Activated T-helper 2 cell treated with anti-CD3 and anti-CD28 coated beads, Interferon-gamma antibody, Interleukin-2, Interleukin-4, amounts not matched to agents 10 μg/mL and 5 μg/mL and 100 μg/mL, durations not matched to agents 14 hours and 24 hours and 36 hours (primary cell): Measurements from ENCODE around the gene ARHGEF17. TPM values are rescaled to one million over a fixed set of nuclear protein-coding genes. Genes with fewer than 3 reads are reported as not detected.

ENCODE experiments used
- DNase-seq: peaks from one replicate; pipeline ENCODE4 v3.0.0; 2021; ENCODE audit warnings: low spot score
- H3K27ac Mint-ChIP-seq: one replicate; pipeline ENCODE4 v1.8.0; 2021; ENCODE audit warnings: mixed read lengths
- H3K27me3 Mint-ChIP-seq: one replicate; pipeline ENCODE4 v1.8.0; 2021; ENCODE audit warnings: low read depth, mixed read lengths
- H3K36me3 Mint-ChIP-seq: one replicate; pipeline ENCODE4 v1.8.0; 2021; ENCODE audit warnings: low read depth, mixed read lengths
- H3K4me1 Mint-ChIP-seq: one replicate; pipeline ENCODE4 v1.8.0; 2021; ENCODE audit warnings: low read depth, mixed read lengths
- H3K4me3 Mint-ChIP-seq: one replicate; pipeline ENCODE4 v1.8.0; 2021; ENCODE audit warnings: low read depth, mild to moderate bottlenecking, moderate library complexity, mixed read lengths
- H3K9me3 Mint-ChIP-seq: one replicate; pipeline ENCODE4 v1.8.0; 2021; ENCODE audit warnings: mixed read lengths
- intact Hi-C: fragments of 100-400 bp; cut with micrococcal nuclease; formaldehyde crosslinking; loops from one replicate; pipeline ENCODE4 v1.15.1; 2023
- total RNA-seq: library from RNA; stranded (reverse); gene quantifications from 2 replicates; pipeline ENCODE4 v1.2.3, GENCODE V29; 2022

ARHGEF17 gene
- total RNA-seq, 1 donor from 2014 or later, result 0.30 TPM

DNA sequence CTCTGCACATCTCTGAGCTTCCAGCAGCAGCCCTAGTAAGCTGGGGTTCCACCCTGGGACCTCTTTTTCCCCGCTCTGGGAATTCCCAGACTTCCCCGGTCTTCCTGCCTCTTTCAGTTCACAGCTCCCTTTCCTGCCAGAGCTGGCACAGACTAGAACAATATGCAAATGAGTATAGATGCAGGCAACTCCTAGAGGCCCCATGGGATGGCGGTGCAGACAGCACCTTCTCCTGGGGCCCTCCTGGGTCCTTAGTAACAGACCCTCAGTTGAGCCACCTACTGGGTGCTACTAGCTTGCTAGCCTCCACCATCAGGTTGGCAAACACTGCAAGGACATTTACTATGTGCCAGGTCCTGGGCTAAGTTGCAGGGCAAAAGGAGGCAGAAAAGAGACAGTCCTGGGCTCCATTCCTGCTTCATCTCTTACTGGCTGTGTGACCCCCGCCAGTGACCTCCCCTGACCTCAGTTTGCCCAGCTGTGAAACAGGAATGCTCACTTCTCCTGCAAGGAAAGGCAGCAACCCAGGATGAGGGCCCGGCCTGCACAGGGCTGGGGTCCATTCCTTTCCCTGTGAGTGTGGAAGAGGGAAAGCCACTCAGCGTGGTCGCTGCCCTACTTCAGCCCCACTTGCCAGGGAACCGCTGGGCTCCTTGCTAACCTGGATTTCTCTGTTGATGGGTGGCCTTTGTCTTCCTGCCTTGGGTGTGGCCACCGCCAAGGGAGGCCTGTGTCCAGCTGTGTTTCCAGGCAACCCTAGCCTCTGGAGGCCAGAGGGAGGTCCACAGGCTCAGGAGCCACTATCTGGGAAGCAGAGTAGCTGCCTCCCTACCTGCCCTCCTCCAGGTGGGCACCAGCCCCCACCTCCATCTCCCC lies 75.4 kb downstream of the ARHGEF17 start:
- H3K4me3 Mint-ChIP-seq, result no peak overlapping the region

GRCh38 chr11:73384125-73384441 lies 76.0 kb downstream of the ARHGEF17 start:
- Mint-ChIP-seq H3K9me3 (no peaks in the 10 kb centered on the region), H3K27ac (peak overlapping the region; percentile 73), H3K4me3 (no peak overlapping the region)

More for the DNA sequence above, 75.4 kb downstream of the ARHGEF17 start:
- H3K36me3 Mint-ChIP-seq, result peaks cover 7% of the 10 kb centered on the region
- no peaks in the 10 kb centered on the region for H3K27me3 Mint-ChIP-seq
- peaks cover 61% of the 10 kb centered on the region for H3K4me1 Mint-ChIP-seq
- no peak for DNase-seq
- H3K27ac Mint-ChIP-seq, result no peak overlapping the region
- H3K9me3 Mint-ChIP-seq, result no peaks in the 10 kb centered on the region
- intact Hi-C loops, result no loop called here

GRCh38 chr11:73384531-73384871 lies 76.4 kb downstream of the ARHGEF17 start:
- no peaks in the 10 kb centered on the region for H3K27me3 Mint-ChIP-seq
- H3K36me3 Mint-ChIP-seq, result peaks cover 7% of the 10 kb centered on the region
- intact Hi-C loops, result no loop called here
- no peak for DNase-seq
- H3K4me1 Mint-ChIP-seq, result peaks cover 55% of the 10 kb centered on the region
- H3K4me3 Mint-ChIP-seq, result no peak overlapping the region
- H3K27ac Mint-ChIP-seq, result peak overlapping the region; percentile 73
- H3K9me3 Mint-ChIP-seq, result no peaks in the 10 kb centered on the region

More at GRCh38 chr11:73384125-73384441, 76.0 kb downstream of the ARHGEF17 start:
- H3K4me1 Mint-ChIP-seq, result peaks cover 57% of the 10 kb centered on the region
- intact Hi-C loops, result no loop called here
- H3K27me3 Mint-ChIP-seq, result no peaks in the 10 kb centered on the region
- DNase-seq, result no peak
- peaks cover 7% of the 10 kb centered on the region for H3K36me3 Mint-ChIP-seq

DNA sequence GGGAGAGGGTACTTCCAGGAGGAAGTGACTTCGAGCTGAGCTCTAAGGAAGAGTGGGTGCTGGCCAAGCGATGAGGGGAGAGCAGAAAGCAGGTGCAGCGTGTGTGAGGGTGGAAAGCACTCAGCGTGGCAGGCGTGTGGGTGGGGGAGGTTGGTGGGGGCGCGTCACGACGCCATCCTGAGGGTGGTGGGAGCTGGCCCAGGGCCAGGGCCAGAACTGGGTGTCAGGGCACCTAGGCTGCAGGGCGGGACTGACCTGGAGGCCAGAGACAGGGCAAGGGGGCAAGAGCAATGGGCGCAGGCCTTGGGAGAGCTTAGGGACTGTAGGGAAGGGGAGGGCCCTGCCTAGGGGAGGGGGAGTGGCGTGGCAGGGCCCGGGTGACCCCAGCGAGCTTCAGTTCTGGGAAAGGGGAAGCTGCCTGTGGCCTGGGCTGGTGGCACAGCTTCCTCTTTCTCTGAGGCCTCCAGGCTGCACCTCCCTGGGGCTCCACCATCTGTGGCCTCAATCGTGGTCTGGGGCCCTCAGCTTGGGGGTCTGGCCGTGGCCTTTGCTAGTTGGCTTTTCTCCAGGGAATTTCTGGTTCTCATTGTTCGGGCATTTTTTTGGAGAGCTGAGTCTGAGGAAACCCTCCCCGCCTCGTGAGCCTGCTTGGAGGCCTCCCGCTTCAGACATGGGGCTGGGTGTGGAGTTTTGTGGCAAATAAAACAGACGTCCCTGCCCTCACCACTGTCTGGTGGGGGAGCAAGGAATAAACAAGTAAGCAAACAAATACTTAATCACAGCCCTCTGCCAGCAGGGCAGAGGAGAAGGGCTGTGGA lies 77.0 kb downstream of the ARHGEF17 start:
- peaks cover 57% of the 10 kb centered on the region for H3K4me1 Mint-ChIP-seq
- peak overlapping the region; percentile 23 for H3K4me3 Mint-ChIP-seq
- DNase-seq, result no peak
- peaks cover 7% of the 10 kb centered on the region for H3K36me3 Mint-ChIP-seq
- H3K27ac Mint-ChIP-seq, result peak overlapping the region; percentile 73
- no peaks in the 10 kb centered on the region for H3K27me3 Mint-ChIP-seq
- intact Hi-C loops, result no loop called here
- H3K9me3 Mint-ChIP-seq, result no peaks in the 10 kb centered on the region

- DNase-seq, result no peak
- Mint-ChIP-seq H3K9me3 (no peaks in the 10 kb centered on the region), H3K4me3 (no peak overlapping the region), H3K27ac (peak overlapping the region; percentile 73), H3K27me3 (no peaks in the 10 kb centered on the region), H3K36me3 (peaks cover 7% of the 10 kb centered on the region), H3K4me1 (peaks cover 55% of the 10 kb centered on the region)
- intact Hi-C loops, result no loop called here
These were observed 77.9 kb downstream of the ARHGEF17 start for GRCh38 chr11:73386016-73386415.

GRCh38 chr11:73386546-73386945 lies 78.5 kb downstream of the ARHGEF17 start:
- H3K4me3 Mint-ChIP-seq, result no peak overlapping the region
- intact Hi-C loops, result no loop called here
- no peaks in the 10 kb centered on the region for H3K9me3 Mint-ChIP-seq
- peaks cover 7% of the 10 kb centered on the region for H3K36me3 Mint-ChIP-seq
- no peaks in the 10 kb centered on the region for H3K27me3 Mint-ChIP-seq
- DNase-seq, result no peak
- peak overlapping the region; percentile 73 for H3K27ac Mint-ChIP-seq
- peaks cover 52% of the 10 kb centered on the region for H3K4me1 Mint-ChIP-seq

- intact Hi-C loops, result no loop called here
These were observed 79.7 kb downstream of the ARHGEF17 start for GRCh38 chr11:73387594-73388264.

DNA sequence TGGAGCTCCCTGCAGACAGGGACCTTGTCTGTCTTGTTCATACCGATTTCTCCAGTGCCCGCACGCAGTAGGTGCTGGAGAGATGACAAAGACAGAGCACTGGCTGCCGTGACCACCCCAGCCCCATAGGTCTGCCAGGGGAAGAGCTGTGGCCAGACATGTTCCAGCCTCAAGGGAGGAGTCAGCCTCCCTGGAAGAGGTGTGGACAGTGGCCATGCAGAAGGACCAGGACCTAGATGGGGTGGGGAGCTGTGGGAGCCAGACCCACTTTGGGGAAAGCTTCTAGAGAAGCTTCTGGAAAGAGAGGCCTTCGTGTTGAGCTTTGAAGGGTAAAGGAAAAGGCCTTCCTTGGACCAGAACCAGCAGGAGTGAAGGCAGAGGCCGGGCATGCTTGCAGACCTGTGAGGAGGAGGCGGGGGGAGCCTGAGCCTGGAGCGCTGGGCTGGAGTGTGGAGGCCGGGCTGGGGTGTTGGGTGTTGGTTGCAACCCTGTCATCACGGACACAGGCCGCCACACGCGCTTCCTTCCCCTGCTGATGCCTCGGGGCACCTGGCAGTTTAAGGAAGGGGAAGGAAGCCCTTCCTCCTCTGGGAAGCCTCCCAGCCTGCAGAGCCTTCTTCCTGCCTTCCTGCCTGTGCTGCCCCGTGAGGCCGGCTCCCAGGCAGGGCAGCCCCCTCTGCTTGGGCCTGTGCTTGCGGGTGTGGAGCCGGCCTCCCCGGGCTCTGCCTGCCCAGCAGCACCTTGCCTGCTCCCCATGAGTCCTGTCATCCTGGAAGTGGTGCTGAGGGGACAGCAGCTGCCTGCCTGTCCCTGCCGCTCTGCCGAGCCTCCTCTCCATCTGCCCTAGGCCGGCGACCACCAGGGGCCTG lies 80.4 kb downstream of the ARHGEF17 start:
- H3K4me3 Mint-ChIP-seq, result no peak overlapping the region
- DNase-seq, result no peak
- H3K27ac Mint-ChIP-seq, result peak overlapping the region; percentile 63
- intact Hi-C loops, result no loop called here
- H3K36me3 Mint-ChIP-seq, result peaks cover 14% of the 10 kb centered on the region
- H3K27me3 Mint-ChIP-seq, result no peaks in the 10 kb centered on the region
- peaks cover 42% of the 10 kb centered on the region for H3K4me1 Mint-ChIP-seq
- no peaks in the 10 kb centered on the region for H3K9me3 Mint-ChIP-seq

More at GRCh38 chr11:73387594-73388264, 79.7 kb downstream of the ARHGEF17 start:
- H3K27me3 Mint-ChIP-seq, result no peaks in the 10 kb centered on the region
- peaks cover 7% of the 10 kb centered on the region for H3K36me3 Mint-ChIP-seq
- peaks cover 45% of the 10 kb centered on the region for H3K4me1 Mint-ChIP-seq
- no peak overlapping the region for H3K4me3 Mint-ChIP-seq
- H3K27ac Mint-ChIP-seq, result peak overlapping the region; percentile 63
- no peak for DNase-seq
- H3K9me3 Mint-ChIP-seq, result no peaks in the 10 kb centered on the region

DNA sequence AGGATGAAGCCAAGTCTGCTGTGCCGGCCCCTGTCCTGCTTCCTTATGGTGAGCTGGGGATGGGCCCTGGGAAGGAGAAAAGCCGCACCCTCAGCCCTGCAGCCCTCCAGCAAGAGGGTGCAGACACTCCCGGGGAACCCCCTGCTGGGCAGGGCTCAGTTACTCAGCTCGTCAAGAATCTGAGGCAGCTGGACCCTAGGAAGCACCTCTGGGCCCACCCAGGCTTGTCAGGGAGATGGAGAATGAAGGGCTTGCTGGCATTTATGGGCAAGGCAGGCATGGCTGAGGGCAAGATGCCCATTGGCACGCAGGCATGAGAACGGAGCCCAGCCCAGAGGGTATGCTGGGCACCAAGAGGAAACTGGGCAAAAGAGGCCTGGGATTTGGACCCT lies 81.1 kb downstream of the ARHGEF17 start:
- H3K36me3 Mint-ChIP-seq, result peaks cover 18% of the 10 kb centered on the region
- no peaks in the 10 kb centered on the region for H3K9me3 Mint-ChIP-seq
- no peak overlapping the region for H3K4me3 Mint-ChIP-seq
- no peak for DNase-seq
- H3K4me1 Mint-ChIP-seq, result peaks cover 35% of the 10 kb centered on the region
- H3K27me3 Mint-ChIP-seq, result no peaks in the 10 kb centered on the region
- intact Hi-C loops, result no loop called here
- H3K27ac Mint-ChIP-seq, result no peak overlapping the region

DNA sequence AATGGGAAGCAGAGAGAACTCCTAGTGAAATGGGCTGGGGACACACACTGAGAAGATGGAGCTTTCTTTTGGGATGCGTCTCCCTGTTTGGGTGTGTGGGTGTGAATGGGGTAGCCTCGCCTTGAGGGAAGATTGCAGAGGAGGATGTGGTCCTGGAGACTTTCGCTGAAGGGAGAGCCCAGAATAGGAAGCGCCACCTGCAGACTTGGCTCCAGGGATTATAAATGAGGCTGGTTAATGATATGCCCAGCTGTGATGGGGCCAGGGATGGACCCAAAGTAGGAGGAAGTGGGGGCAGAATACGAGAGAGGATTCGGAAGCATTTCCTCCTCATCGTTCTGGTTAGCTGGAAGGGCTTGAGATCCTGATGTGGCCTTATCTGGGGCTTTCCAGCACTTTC lies 81.8 kb downstream of the ARHGEF17 start:
- Mint-ChIP-seq H3K36me3 (peaks cover 20% of the 10 kb centered on the region), H3K4me3 (no peak overlapping the region), H3K27ac (no peak overlapping the region), H3K27me3 (no peaks in the 10 kb centered on the region), H3K9me3 (no peaks in the 10 kb centered on the region), H3K4me1 (peaks cover 27% of the 10 kb centered on the region)
- no peak for DNase-seq
- intact Hi-C loops, result loop anchor here (5.0 kb wide), 1 partner anchor 83 kb away; the partner anchor contains the start of gene ARHGEF17

DNA sequence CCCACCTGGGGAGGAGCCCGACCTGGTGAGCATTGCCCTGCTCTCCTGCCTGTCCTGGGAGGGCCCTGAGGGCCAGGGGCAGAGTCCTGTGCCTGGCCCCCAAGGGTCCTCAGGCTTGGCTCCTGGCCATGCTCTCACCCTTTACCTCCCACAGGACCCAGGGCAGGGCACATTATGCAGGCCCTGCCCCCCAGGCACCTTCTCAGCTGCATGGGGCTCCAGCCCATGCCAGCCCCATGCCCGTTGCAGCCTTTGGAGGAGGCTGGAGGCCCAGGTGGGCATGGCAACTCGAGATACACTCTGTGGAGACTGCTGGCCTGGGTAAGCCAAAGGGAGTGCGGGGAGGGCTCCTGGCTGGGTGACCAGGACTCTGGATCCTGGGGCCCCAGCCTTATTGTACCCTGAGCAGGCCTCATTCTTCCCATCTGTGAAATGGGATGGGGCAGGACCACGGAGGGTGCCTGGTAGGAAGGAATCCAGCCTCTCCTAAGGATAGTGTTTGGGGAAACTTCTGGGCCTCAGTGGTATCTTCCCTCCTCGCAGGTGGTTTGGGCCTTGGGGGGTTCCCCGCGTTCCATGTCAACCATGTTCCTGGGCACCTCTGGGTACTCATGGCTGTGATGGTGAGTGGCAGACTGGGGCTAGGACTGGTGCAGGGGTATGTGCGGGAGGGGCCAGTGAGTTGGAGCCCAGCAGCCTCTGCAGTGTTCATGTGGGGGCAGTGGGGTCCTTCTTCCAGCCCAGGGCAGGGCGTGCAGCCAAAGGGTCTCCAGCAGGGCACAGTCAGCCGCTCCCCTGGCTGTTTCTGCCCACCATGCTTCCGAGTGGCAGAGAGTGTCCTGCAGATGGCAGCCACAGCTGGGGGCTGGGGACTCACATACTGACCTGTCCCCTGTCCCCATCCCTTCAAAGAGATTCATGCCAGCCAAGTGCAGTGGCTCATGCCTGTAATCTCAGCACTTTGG lies 82.8 kb downstream of the ARHGEF17 start:
- Mint-ChIP-seq H3K4me3 (no peak overlapping the region), H3K9me3 (no peaks in the 10 kb centered on the region), H3K4me1 (peaks cover 18% of the 10 kb centered on the region), H3K27ac (no peak overlapping the region), H3K36me3 (peaks cover 25% of the 10 kb centered on the region), H3K27me3 (no peaks in the 10 kb centered on the region)
- no peak for DNase-seq
- intact Hi-C loops, result loop anchor here (5.0 kb wide), 1 partner anchor 84 kb away; the partner anchor contains the start of gene ARHGEF17
